GM10248 (cell line): ENCODE data around the gene GOLGA5.

Experiments
- CTCF ChIA-PET: fragments of 300-600 bp; sonication (Branson Sonifier 250); formaldehyde crosslinking; extraction: SDS; loops from one replicate; lab custom pipeline; 2021; ENCODE audit warnings: antibody characterized with exemption; lab: Yijun Ruan, JAX
- POLR2A ChIA-PET: fragments of 350-650 bp; sonication (Branson Sonifier 250); formaldehyde crosslinking; extraction: SDS; loops from one replicate; lab custom pipeline; 2020; ENCODE audit warnings: antibody characterized with exemption; lab: Yijun Ruan, JAX
- DNase-seq: peaks from one replicate; pipeline ENCODE4 v3.0.0; 2012; ENCODE audit errors: extremely low spot score
- TF ChIP-seq, protein P1 (sequence below): IDR thresholded peaks from 2 replicates; pipeline ENCODE4 v1.5.1; 2012; ENCODE audit warnings: mild to moderate bottlenecking, low read depth; ENCODE audit errors: extremely low read depth, missing control alignments, control extremely low read depth

GOLGA5 gene

GRCh38 chr14:92830902-92831301 is 36.8 kb downstream of the GOLGA5 start:
- CTCF ChIA-PET = interaction anchor here (1.6 to 1.7 kb wide), 2 partner anchors 13 to 30 kb away, joined by 3 to 6 read pairs; no protein-coding TSS in a partner anchor
- TF ChIP-seq, protein P1, sequence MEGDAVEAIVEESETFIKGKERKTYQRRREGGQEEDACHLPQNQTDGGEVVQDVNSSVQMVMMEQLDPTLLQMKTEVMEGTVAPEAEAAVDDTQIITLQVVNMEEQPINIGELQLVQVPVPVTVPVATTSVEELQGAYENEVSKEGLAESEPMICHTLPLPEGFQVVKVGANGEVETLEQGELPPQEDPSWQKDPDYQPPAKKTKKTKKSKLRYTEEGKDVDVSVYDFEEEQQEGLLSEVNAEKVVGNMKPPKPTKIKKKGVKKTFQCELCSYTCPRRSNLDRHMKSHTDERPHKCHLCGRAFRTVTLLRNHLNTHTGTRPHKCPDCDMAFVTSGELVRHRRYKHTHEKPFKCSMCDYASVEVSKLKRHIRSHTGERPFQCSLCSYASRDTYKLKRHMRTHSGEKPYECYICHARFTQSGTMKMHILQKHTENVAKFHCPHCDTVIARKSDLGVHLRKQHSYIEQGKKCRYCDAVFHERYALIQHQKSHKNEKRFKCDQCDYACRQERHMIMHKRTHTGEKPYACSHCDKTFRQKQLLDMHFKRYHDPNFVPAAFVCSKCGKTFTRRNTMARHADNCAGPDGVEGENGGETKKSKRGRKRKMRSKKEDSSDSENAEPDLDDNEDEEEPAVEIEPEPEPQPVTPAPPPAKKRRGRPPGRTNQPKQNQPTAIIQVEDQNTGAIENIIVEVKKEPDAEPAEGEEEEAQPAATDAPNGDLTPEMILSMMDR = no peak
- no peak for DNase-seq
- POLR2A ChIA-PET = no interaction called here

DNA sequence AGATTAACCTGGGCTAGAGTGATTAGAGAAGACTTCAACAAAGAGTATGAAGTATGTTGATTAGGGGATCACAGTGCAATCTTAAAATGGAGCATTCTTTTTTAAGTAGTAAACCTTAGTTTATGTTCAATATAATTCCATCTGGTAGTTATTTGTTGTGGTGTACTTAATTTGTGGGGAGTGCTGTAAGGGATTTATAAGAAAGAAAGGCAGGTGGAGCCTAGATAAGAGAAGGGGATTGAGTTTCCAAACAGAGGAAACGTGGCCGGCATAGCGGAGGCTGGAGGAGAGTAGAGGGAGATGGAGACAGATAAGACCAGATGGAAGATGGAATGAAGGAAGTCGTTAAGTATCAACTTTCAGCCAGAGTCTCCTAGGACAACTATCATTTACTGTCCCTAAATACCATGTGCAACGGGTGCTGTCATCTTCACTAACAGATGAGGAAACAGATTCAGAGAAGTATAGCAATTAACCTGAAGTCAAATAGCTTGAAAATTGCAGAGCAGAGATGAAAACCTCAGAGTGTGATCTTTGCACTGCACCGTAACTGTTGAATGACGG is 38.1 kb downstream of the GOLGA5 start:
- TF ChIP-seq, protein P1 = no peak
- no peak for DNase-seq
- CTCF ChIA-PET = interaction anchor here (0.8 kb wide), 1 partner anchor 10 kb away, joined by 3 read pairs; no protein-coding TSS in a partner anchor
- POLR2A ChIA-PET = no interaction called here

DNA sequence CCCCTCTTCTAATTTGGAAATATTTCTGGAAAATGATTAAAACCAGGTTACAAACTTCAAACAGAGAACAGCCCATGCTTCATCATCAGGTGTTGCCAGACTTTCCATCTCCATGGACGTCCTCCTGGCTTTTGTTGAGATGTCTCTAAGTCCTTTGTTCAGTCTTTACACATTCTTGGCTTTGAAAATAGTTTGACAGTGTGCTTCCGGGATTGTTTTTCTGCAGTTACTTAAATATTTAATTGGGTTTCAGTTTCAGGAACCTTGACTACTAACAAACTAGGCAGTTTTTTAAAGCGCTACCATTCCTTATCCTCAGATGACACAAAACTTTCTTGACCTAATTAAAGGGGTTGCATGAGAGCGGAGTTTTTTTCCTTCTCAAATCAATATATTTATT is 47.8 kb downstream of the GOLGA5 start:
- TF ChIP-seq, protein P1 = no peak
- DNase-seq = no peak
- CTCF ChIA-PET = interaction anchor here (1.0 kb wide), 1 partner anchor 10 kb away, joined by 3 read pairs; no protein-coding TSS in a partner anchor
- POLR2A ChIA-PET = no interaction called here

GRCh38 chr14:92844204-92844603 is 50.1 kb downstream of the GOLGA5 start:
- TF ChIP-seq, protein P1 = no peak
- no peak for DNase-seq
- ChIA-PET CTCF (no interaction called here), POLR2A (no interaction called here)

GRCh38 chr14:92846162-92846897 is 52.2 kb downstream of the GOLGA5 start:
- CTCF ChIA-PET = interaction anchor here (0.7 to 1.7 kb wide), 2 partner anchors 21 to 267 kb away, joined by 3 to 5 read pairs; no protein-coding TSS in a partner anchor
- peak; percentile 71 for DNase-seq
- TF ChIP-seq, protein P1 = no peak
- POLR2A ChIA-PET = no interaction called here

- POLR2A ChIA-PET = no interaction called here
- CTCF ChIA-PET = interaction anchor here (1.1 to 1.7 kb wide), 2 partner anchors 29 to 266 kb away, joined by 4 to 5 read pairs; no protein-coding TSS in a partner anchor
- no peak for DNase-seq
- TF ChIP-seq, protein P1 = no peak
These were observed 53.2 kb downstream of the GOLGA5 start for GRCh38 chr14:92847278-92847677.
